Fibroblast of villous mesenchyme (primary cell): ENCODE results near the gene ARMH1. TPM values are rescaled to one million over a fixed set of nuclear protein-coding genes. Genes with fewer than 3 reads are reported as not detected.

Experiments
- DNase-seq: peaks from one replicate; pipeline ENCODE4 v3.0.0-alpha.2; 2010; ENCODE audit warnings: low read depth
- H3K4me3 ChIP-seq: 2 replicates; pipeline ENCODE4 v1.5.1; 2011; ENCODE audit warnings: low read depth, mild to moderate bottlenecking, low read length
- CTCF ChIP-seq: IDR thresholded peaks from 2 replicates; pipeline ENCODE4 v1.5.1; 2012; ENCODE audit warnings: low read depth, mild to moderate bottlenecking, low read length; ENCODE audit not compliant: insufficient read depth
- total RNA-seq: library from RNA; depleted of rRNA; stranded (reverse); fragments of >200 nt; gene quantifications from 2 replicates; pipeline ENCODE4 v1.2.3, GENCODE V29; 2012

Gene ARMH1
- total RNA-seq, 1 donor, result 0.43 TPM

GRCh38 chr1:44714944-44715571 lies 40.5 kb downstream of the ARMH1 start:
- TF ChIP-seq CTCF, result peak; percentile 91
- peak; percentile 76 for DNase-seq
- H3K4me3 ChIP-seq, result no peak overlapping the region

DNA sequence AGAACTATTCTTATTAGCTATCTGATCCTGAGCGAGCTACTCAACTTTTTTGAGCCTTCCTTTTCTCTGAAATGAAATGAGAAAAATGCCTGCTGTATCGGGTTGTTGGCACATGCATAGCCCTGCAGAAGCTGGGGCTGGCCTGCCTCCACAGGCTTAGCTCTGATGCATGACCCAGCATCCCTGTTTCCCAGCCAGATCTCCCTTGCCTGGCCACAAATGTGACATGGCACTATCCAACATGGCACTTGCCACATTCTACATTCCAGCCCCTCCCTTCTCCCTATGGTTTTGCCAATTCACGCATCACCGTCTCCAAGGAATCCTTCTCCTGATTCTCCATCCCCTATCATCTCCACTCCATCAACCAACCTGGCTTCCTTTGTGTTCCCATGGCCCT lies 42.6 kb downstream of the ARMH1 start:
- no peak for TF ChIP-seq CTCF
- DNase-seq, result no peak
- H3K4me3 ChIP-seq, result no peak overlapping the region

- no peak overlapping the region for H3K4me3 ChIP-seq
- TF ChIP-seq CTCF, result no peak
- no peak for DNase-seq
These were observed 43.1 kb downstream of the ARMH1 start for GRCh38 chr1:44717653-44718052.

- no peak for DNase-seq
- H3K4me3 ChIP-seq, result no peak overlapping the region
- no peak for TF ChIP-seq CTCF
These were observed 43.6 kb downstream of the ARMH1 start for GRCh38 chr1:44718091-44718490.

DNA sequence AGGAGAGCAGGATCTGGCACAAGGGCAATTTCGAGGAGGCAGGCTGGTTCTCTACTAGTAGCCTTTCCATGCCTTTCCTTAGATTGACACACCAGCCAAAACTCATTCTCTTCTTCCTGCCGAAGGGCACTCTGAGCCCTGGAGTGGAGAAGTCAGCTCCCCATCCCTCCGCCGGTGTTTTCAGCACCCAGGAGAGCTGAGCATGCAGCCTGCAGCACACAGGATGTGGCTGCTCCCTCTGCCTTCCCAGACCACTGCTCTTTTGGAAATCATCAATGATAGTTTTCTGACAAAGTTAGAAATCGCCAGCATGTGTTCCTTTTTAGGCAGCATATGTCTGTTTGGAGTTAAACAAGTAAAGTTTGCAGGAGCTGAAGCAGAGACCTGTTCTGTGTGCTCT lies 44.8 kb downstream of the ARMH1 start:
- TF ChIP-seq CTCF, result no peak
- no peak overlapping the region for H3K4me3 ChIP-seq
- no peak for DNase-seq

- DNase-seq, result no peak
- no peak for TF ChIP-seq CTCF
- H3K4me3 ChIP-seq, result no peak overlapping the region
These were observed 45.8 kb downstream of the ARMH1 start for GRCh38 chr1:44720281-44720680.
